ENCODE results near the gene MON1B. TPM values are rescaled to one million over a fixed set of nuclear protein-coding genes. Genes with fewer than 3 reads are reported as not detected.

The MON1B gene
- total and polyA plus RNA-seq, 2 of the 4 experiments (the other 2 are of a cell fraction): 5.2 to 19.2 TPM

- H2AFZ ChIP-seq (replicated peaks; ENCODE audit: low read length, poor library complexity): no peak overlapping the region
- no peak overlapping the region for H2AK5ac ChIP-seq (ENCODE audit: low read depth, low read length)
- in situ Hi-C loops (cut with MboI; ENCODE audit: low sequenced_read_pairs) (no loop called here), intact Hi-C loops (cut with micrococcal nuclease) (no loop called here), dilution Hi-C loops (cut with HindIII; ENCODE audit: low sequenced_read_pairs, unreplicated experiment) (loop anchor here (25.0 kb wide), 1 partner anchor 1370 kb away; no protein-coding TSS in a partner anchor)
- H3K36me3 ChIP-seq (ENCODE audit: control insufficient read depth, insufficient read depth, low read length): no peaks in the 10 kb centered on the region
- no peak overlapping the region for H3K4me2 ChIP-seq (ENCODE audit: low read depth, low read length)
- H4K20me1 ChIP-seq (ENCODE audit: insufficient read depth, low read length): no peaks in the 10 kb centered on the region
- no peak overlapping the region for H3K23ac ChIP-seq (ENCODE audit: low read depth, low read length)
- ChIA-PET POLR2A (ENCODE audit: unreplicated experiment) (no interaction called here), CTCF (no interaction called here)
- WGBS, 2 experiments (ENCODE audit: extremely low coverage in 2 of 2, insufficient read length in 1 of 2): no CpG with 5 or more reads among the region's 3 CpGs
- H3K79me1 ChIP-seq (ENCODE audit: low read depth in 1 of 2, low read length in 2 of 2): no peaks in the 10 kb centered on the region
- DNase-seq: no peak
- H2BK5ac ChIP-seq (ENCODE audit: low read depth, low read length, poor library complexity, severe bottlenecking): no peak overlapping the region
- H3K9me3 ChIP-seq (ENCODE audit: control insufficient read depth, insufficient read depth, low read length): no peaks in the 10 kb centered on the region
- no peak overlapping the region for H3K9ac ChIP-seq (ENCODE audit: low read depth, low read length)
- H4K91ac ChIP-seq (ENCODE audit: insufficient read depth, low read depth, low read length): no peak overlapping the region
- TF ChIP-seq POLR2A (IDR thresholded peaks at IDR 0.05; ENCODE audit: low read depth, low read length): no peak
- TF ChIP-seq CHD1 (IDR thresholded peaks at IDR 0.05; ENCODE audit: low read depth, low read length): no peak
- no peak for TF ChIP-seq CTCF (conservative IDR thresholded peaks at IDR 0.05; ENCODE audit: low read depth, low read length)
- TF ChIP-seq RFX5 (IDR thresholded peaks at IDR 0.05; ENCODE audit: low read depth, low read length): no peak
- no peak for TF ChIP-seq RCOR1 (IDR thresholded peaks at IDR 0.05; ENCODE audit: insufficient replicate concordance, low read length)
- no peak for TF ChIP-seq RAD21 (IDR thresholded peaks at IDR 0.05; ENCODE audit: low read length)
- TF ChIP-seq SMC3 (IDR thresholded peaks at IDR 0.05; ENCODE audit: low read depth, low read length): no peak
- TF ChIP-seq MAZ (IDR thresholded peaks at IDR 0.05; ENCODE audit: borderline replicate concordance, low read depth, low read length): no peak
- no peak for TF ChIP-seq MAFK (IDR thresholded peaks at IDR 0.05; ENCODE audit: low read depth, low read length)
- TF ChIP-seq CEBPB (IDR thresholded peaks at IDR 0.05; ENCODE audit: low read depth, low read length): no peak
- TF ChIP-seq, protein P1, sequence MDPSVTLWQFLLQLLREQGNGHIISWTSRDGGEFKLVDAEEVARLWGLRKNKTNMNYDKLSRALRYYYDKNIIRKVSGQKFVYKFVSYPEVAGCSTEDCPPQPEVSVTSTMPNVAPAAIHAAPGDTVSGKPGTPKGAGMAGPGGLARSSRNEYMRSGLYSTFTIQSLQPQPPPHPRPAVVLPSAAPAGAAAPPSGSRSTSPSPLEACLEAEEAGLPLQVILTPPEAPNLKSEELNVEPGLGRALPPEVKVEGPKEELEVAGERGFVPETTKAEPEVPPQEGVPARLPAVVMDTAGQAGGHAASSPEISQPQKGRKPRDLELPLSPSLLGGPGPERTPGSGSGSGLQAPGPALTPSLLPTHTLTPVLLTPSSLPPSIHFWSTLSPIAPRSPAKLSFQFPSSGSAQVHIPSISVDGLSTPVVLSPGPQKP (IDR thresholded peaks at IDR 0.05; ENCODE audit: borderline replicate concordance, low read depth, low read length): no peak
- TF ChIP-seq NFE2L2 (IDR thresholded peaks at IDR 0.05; ENCODE audit: low read depth, low read length): no peak
- H2AK9ac ChIP-seq (replicated peaks; ENCODE audit: low read depth, low read length, poor library complexity): no peak overlapping the region
- BruUV-seq (replicated peaks): no TSS peak
- ATAC-seq (ENCODE audit: low read depth): no peak
- no peak overlapping the region for H4K5ac ChIP-seq (ENCODE audit: low read depth, low read length)
- H2BK15ac ChIP-seq (ENCODE audit: low read depth, low read length): no peak overlapping the region
- no peaks in the 10 kb centered on the region for H3K27me3 ChIP-seq (ENCODE audit: control insufficient read depth, insufficient read depth, low read length)
- H3K27ac ChIP-seq (ENCODE audit: insufficient read depth, low read length): no peak overlapping the region
- H2BK20ac ChIP-seq (ENCODE audit: low read depth, low read length): no peak overlapping the region
- no peak overlapping the region for H3K18ac ChIP-seq (ENCODE audit: low read depth, low read length)
- H2BK120ac ChIP-seq (ENCODE audit: low read depth, low read length): no peak overlapping the region
- H3K56ac ChIP-seq (ENCODE audit: extremely low read depth, insufficient read depth, low read length): no peak overlapping the region
- H3K4me3 ChIP-seq (ENCODE audit: insufficient read depth, low read depth, low read length): no peak overlapping the region
- no peaks in the 10 kb centered on the region for H3K4me1 ChIP-seq (ENCODE audit: control insufficient read depth, insufficient read depth, low read length)
- no peak overlapping the region for H3K14ac ChIP-seq (replicated peaks; ENCODE audit: low read depth, low read length)
- H3K9me1 ChIP-seq (ENCODE audit: insufficient read depth, low read length): no peaks in the 10 kb centered on the region
- no peak overlapping the region for H4K8ac ChIP-seq (ENCODE audit: low read depth in 2 of 2, low read length in 2 of 2)
- no peak overlapping the region for H3K4ac ChIP-seq (ENCODE audit: low read depth, low read length)
Observed at GRCh38 chr16:77157346-77158058, 33.5 kb upstream of the MON1B start.
